GM19238 (cell line): ENCODE results near the gene NTF3.

Experiments
- DNase-seq: peaks from one replicate; pipeline ENCODE4 v3.0.0; 2011; ENCODE audit warnings: low spot score; ENCODE audit not compliant: insufficient read length

The NTF3 gene

GRCh38 chr12:5487948-5488625 lies 56.2 kb downstream of the NTF3 start:
- DNase-seq, result no peak

GRCh38 chr12:5488626-5488955 lies 56.7 kb downstream of the NTF3 start:
- DNase-seq, result no peak

- DNase-seq, result no peak
Measured at GRCh38 chr12:5489017-5489416, 57.1 kb downstream of the NTF3 start.

GRCh38 chr12:5489760-5490406 lies 58.0 kb downstream of the NTF3 start:
- no peak for DNase-seq

GRCh38 chr12:5492562-5492961 lies 60.7 kb downstream of the NTF3 start:
- DNase-seq, result no peak

- DNase-seq, result no peak
Measured at GRCh38 chr12:5493018-5493417, 61.1 kb downstream of the NTF3 start.

- DNase-seq, result no peak
Measured at GRCh38 chr12:5494343-5494742, 62.4 kb downstream of the NTF3 start.

- no peak for DNase-seq
Measured at GRCh38 chr12:5497329-5498053, 65.6 kb downstream of the NTF3 start.

GRCh38 chr12:5498076-5498475 lies 66.2 kb downstream of the NTF3 start:
- no peak for DNase-seq

- no peak for DNase-seq
Measured at GRCh38 chr12:5498806-5499205, 66.9 kb downstream of the NTF3 start.

GRCh38 chr12:5499566-5500330 lies 67.8 kb downstream of the NTF3 start:
- no peak for DNase-seq

GRCh38 chr12:5500331-5500659 lies 68.4 kb downstream of the NTF3 start:
- DNase-seq, result no peak

- DNase-seq, result no peak
Measured at GRCh38 chr12:5503774-5504173, 71.9 kb downstream of the NTF3 start.

GRCh38 chr12:5505116-5505515 lies 73.2 kb downstream of the NTF3 start:
- no peak for DNase-seq

GRCh38 chr12:5505751-5506150 lies 73.8 kb downstream of the NTF3 start:
- DNase-seq, result no peak

- DNase-seq, result no peak
Measured at GRCh38 chr12:5506295-5506694, 74.4 kb downstream of the NTF3 start.

- no peak for DNase-seq
Measured at GRCh38 chr12:5506821-5507231, 74.9 kb downstream of the NTF3 start.

- DNase-seq, result no peak
Measured at GRCh38 chr12:5507401-5507935, 75.6 kb downstream of the NTF3 start.

- no peak for DNase-seq
Measured at GRCh38 chr12:5507944-5508343, 76.0 kb downstream of the NTF3 start.

GRCh38 chr12:5509102-5509501 lies 77.2 kb downstream of the NTF3 start:
- no peak for DNase-seq

GRCh38 chr12:5509557-5509956 lies 77.6 kb downstream of the NTF3 start:
- no peak for DNase-seq

- no peak for DNase-seq
Measured at GRCh38 chr12:5510251-5510805, 78.4 kb downstream of the NTF3 start.
